ENCODE data around the gene RCL1. TPM values are rescaled to one million over a fixed set of nuclear protein-coding genes. Genes with fewer than 3 reads are reported as not detected.

The RCL1 gene
- polyA plus RNA-seq, 1 of the 3 experiments (the other 2 are of a cell fraction): 18.4 TPM

DNA sequence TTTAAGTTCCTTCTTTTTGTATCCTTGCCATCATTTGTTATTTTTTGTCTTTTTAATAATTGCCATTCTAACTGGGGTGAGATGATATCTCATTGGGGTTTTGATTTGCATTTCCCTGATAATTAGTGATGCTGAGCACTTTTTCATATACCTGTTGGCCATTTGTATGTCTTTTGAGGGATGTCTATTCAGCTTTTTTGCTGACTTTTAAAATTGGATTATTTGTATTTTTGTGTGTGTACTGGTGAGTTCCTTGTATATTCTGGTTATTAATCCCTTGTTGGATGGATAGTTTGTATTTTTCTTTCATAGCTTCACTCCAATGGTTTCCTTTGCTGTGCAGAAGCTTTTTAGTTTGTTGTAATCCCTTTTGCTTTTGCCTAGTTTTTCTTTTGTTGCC is 19.1 kb downstream of the RCL1 start (continued):
- TF ChIP-seq, protein P1, sequence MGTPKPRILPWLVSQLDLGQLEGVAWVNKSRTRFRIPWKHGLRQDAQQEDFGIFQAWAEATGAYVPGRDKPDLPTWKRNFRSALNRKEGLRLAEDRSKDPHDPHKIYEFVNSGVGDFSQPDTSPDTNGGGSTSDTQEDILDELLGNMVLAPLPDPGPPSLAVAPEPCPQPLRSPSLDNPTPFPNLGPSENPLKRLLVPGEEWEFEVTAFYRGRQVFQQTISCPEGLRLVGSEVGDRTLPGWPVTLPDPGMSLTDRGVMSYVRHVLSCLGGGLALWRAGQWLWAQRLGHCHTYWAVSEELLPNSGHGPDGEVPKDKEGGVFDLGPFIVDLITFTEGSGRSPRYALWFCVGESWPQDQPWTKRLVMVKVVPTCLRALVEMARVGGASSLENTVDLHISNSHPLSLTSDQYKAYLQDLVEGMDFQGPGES (IDR thresholded peaks at IDR 0.05; ENCODE audit: low read depth, low read length): no peak
- TF ChIP-seq RCOR1 (IDR thresholded peaks at IDR 0.05; ENCODE audit: low read length) (no peak), TAF1 (IDR thresholded peaks at IDR 0.05; ENCODE audit: borderline replicate concordance, low read depth, low read length) (no peak), JUND (IDR thresholded peaks at IDR 0.05) (no peak), NFIC (IDR thresholded peaks at IDR 0.05; ENCODE audit: borderline replicate concordance) (no peak), MXI1 (IDR thresholded peaks at IDR 0.05; ENCODE audit: low read depth, low read length) (no peak), SIN3A (IDR thresholded peaks at IDR 0.05; ENCODE audit: borderline replicate concordance, low read depth, low read length) (no peak), TEAD4 (IDR thresholded peaks at IDR 0.05; ENCODE audit: borderline replicate concordance, insufficient read depth) (no peak)
- TF ChIP-seq, protein P2, sequence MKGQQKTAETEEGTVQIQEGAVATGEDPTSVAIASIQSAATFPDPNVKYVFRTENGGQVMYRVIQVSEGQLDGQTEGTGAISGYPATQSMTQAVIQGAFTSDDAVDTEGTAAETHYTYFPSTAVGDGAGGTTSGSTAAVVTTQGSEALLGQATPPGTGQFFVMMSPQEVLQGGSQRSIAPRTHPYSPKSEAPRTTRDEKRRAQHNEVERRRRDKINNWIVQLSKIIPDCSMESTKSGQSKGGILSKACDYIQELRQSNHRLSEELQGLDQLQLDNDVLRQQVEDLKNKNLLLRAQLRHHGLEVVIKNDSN (IDR thresholded peaks at IDR 0.05; ENCODE audit: borderline replicate concordance, low read depth): no peak

- H3F3A ChIP-seq (replicated peaks; ENCODE audit: insufficient read depth): no peaks in the 10 kb centered on the region
- no peak overlapping the region for H3K4me2 ChIP-seq
- peaks cover 89% of the 10 kb centered on the region for H3K79me2 ChIP-seq (ENCODE audit: insufficient read depth)
- H3K4me1 ChIP-seq (ENCODE audit: control insufficient read depth in 1 of 2, insufficient read depth in 2 of 2, low read depth in 1 of 2, low read length in 1 of 2): no peaks in the 10 kb centered on the region
- no peak overlapping the region for H3K4me3 ChIP-seq (ENCODE audit: low read depth in 2 of 2, low read length in 1 of 2)
- no peaks in the 10 kb centered on the region for H3K9me3 ChIP-seq
- no peak overlapping the region for H2AFZ ChIP-seq (ENCODE audit: low read depth)
- peaks cover 0 to 4% of the 10 kb centered on the region in 2 experiments for H3K36me3 ChIP-seq (replicated peaks in 1 of 2; ENCODE audit: control insufficient read depth in 1 of 2, insufficient read depth in 2 of 2, low read length in 1 of 2)
- H3K27me3 ChIP-seq (ENCODE audit: insufficient read depth): no peaks in the 10 kb centered on the region
- H3K9me2 ChIP-seq: no peaks in the 10 kb centered on the region
- no peak overlapping the region for H3K27ac ChIP-seq (ENCODE audit: low read depth in 2 of 2, low read length in 1 of 2)
- no peak for DNase-seq
- ChIA-PET POLR2A (no interaction called here), CTCF (no interaction called here)
- H3K9ac ChIP-seq: no peak overlapping the region
- TF ChIP-seq, protein P3, sequence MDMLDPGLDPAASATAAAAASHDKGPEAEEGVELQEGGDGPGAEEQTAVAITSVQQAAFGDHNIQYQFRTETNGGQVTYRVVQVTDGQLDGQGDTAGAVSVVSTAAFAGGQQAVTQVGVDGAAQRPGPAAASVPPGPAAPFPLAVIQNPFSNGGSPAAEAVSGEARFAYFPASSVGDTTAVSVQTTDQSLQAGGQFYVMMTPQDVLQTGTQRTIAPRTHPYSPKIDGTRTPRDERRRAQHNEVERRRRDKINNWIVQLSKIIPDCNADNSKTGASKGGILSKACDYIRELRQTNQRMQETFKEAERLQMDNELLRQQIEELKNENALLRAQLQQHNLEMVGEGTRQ (IDR thresholded peaks at IDR 0.05; ENCODE audit: borderline replicate concordance, low read depth, low read length): no peak
- TF ChIP-seq EP300 (IDR thresholded peaks at IDR 0.05; ENCODE audit: borderline replicate concordance in 1 of 2, low read depth in 1 of 2, low read length in 1 of 2) (no peak), GABPA (IDR thresholded peaks at IDR 0.05; ENCODE audit: low read depth) (no peak), MXI1 (IDR thresholded peaks at IDR 0.05; ENCODE audit: low read depth, low read length) (no peak), TEAD4 (IDR thresholded peaks at IDR 0.05; ENCODE audit: borderline replicate concordance, insufficient read depth) (no peak), RXRA (IDR thresholded peaks at IDR 0.05; ENCODE audit: borderline replicate concordance, low read depth) (no peak), GATA2 (CRISPR knock-in tag; IDR thresholded peaks at IDR 0.05) (no peak), TAF1 (IDR thresholded peaks at IDR 0.05; ENCODE audit: borderline replicate concordance, low read depth, low read length) (no peak)
- TF ChIP-seq, protein P4, sequence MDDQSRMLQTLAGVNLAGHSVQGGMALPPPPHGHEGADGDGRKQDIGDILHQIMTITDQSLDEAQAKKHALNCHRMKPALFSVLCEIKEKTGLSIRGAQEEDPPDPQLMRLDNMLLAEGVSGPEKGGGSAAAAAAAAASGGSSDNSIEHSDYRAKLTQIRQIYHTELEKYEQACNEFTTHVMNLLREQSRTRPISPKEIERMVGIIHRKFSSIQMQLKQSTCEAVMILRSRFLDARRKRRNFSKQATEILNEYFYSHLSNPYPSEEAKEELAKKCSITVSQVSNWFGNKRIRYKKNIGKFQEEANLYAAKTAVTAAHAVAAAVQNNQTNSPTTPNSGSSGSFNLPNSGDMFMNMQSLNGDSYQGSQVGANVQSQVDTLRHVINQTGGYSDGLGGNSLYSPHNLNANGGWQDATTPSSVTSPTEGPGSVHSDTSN (IDR thresholded peaks at IDR 0.05): no peak
- 87% methylated on average over 2 of the region's 2 CpGs for WGBS (ENCODE audit: low lambda C conversion rate)
- H4K20me1 ChIP-seq (ENCODE audit: insufficient read depth): no peaks in the 10 kb centered on the region
Measured at GRCh38 chr9:4812858-4813257, 20.1 kb downstream of the RCL1 start.
